Naive B cell (primary cell): Measurements from ENCODE around the gene WDR87. TPM values are rescaled to one million over a fixed set of nuclear protein-coding genes. Genes with fewer than 3 reads are reported as not detected.

Source experiments
- ATAC-seq, 2 donors: fragments of 150-1000 bp; cut with Tn5 transposase; 2 replicates each; pipeline ENCODE4 v1.10.0; 2021; ENCODE audit warnings: low read depth in 2 of 2, mild to moderate bottlenecking in 2 of 2, moderate library complexity in 2 of 2
- DNase-seq: peaks from one replicate; pipeline ENCODE4 v3.0.0; 2022
- H3K27ac Mint-ChIP-seq, 6 donors: one replicate each; pipeline ENCODE4 v1.8.0; 2020 to 2022; ENCODE audit warnings: mild to moderate bottlenecking in 6 of 6, mixed read lengths in 6 of 6, moderate library complexity in 5 of 6, inconsistent platforms in 2 of 6
- H3K27me3 Mint-ChIP-seq, 3 donors: one replicate each; pipeline ENCODE4 v1.8.0; 2021 to 2022; ENCODE audit warnings: mixed read lengths in 3 of 3, mild to moderate bottlenecking in 1 of 3
- H3K36me3 Mint-ChIP-seq, 2 donors: one replicate each; pipeline ENCODE4 v1.8.0; 2020 to 2022; ENCODE audit warnings: mixed read lengths in 2 of 2, inconsistent platforms in 1 of 2, mild to moderate bottlenecking in 1 of 2
- H3K4me1 Mint-ChIP-seq, 3 donors: one replicate each; pipeline ENCODE4 v1.8.0; 2020 to 2022; ENCODE audit warnings: mixed read lengths in 3 of 3, inconsistent platforms in 1 of 3, mild to moderate bottlenecking in 1 of 3, moderate library complexity in 1 of 3
- H3K4me3 Mint-ChIP-seq, 8 donors: one replicate each; pipeline ENCODE4 v1.8.0; 2020 to 2022; ENCODE audit warnings: mild to moderate bottlenecking in 8 of 8, mixed read lengths in 8 of 8, moderate library complexity in 8 of 8, inconsistent platforms in 2 of 8
- H3K9me3 Mint-ChIP-seq, 7 donors: one replicate each; pipeline ENCODE4 v1.8.0; 2020 to 2022; ENCODE audit warnings: mixed read lengths in 7 of 7, mild to moderate bottlenecking in 5 of 7, inconsistent platforms in 2 of 7, moderate library complexity in 1 of 7
- polyA plus RNA-seq, 6 donors: library from polyadenylated mRNA; unstranded; fragments of 300-500 nt; fragmentation: Illumina TruSeq; gene quantifications; one replicate each; pipeline ENCODE4 v1.2.3, GENCODE V29; 2021; ENCODE audit warnings: low read depth in 6 of 6

Gene WDR87
- polyA plus RNA-seq: under 1 TPM in 1 of 6 donors, not detected in 5; 0.03 TPM

GRCh38 chr19:37905946-37906868, at the start of gene WDR87:
WDR87 (minus strand) TSS chr19:37906594; CDS start chr19:37898239, 8,355 bp downstream.
- H3K36me3 Mint-ChIP-seq: peaks cover 5 to 11% of the 10 kb centered on the region in 2 donors
- ATAC-seq (peak; percentile 35 to 36), DNase-seq (peak; percentile 61)
- H3K27me3 Mint-ChIP-seq: no peaks in the 10 kb centered on the region
- H3K27ac Mint-ChIP-seq: peak within 1 kb of the TSS; percentile 88 to 95 (median 93)
- peak within 1 kb of the TSS; percentile 89 to 98 (median 95) for H3K4me3 Mint-ChIP-seq
- H3K4me1 Mint-ChIP-seq: peaks cover 36 to 55% (median 48%) of the 10 kb centered on the region in 3 donors
- H3K9me3 Mint-ChIP-seq: no peaks in the 10 kb centered on the region

- Mint-ChIP-seq H3K27me3 (no peaks in the 10 kb centered on the region), H3K9me3 (no peaks in the 10 kb centered on the region), H3K4me3 (peak overlapping the region in 6 of 8 donors; percentile 6 to 69 (median 32)), H3K36me3 (peaks cover 0 to 15% of the 10 kb centered on the region in 2 donors), H3K4me1 (peaks cover 53 to 90% (median 77%) of the 10 kb centered on the region in 3 donors), H3K27ac (peak overlapping the region in 5 of 6 donors; percentile 56 to 91 (median 83))
- ATAC-seq: no peak
- no peak for DNase-seq
Observed at GRCh38 chr19:37955986-37956385, 49.6 kb upstream of the WDR87 start.

- Mint-ChIP-seq H3K9me3 (no peaks in the 10 kb centered on the region), H3K36me3 (peaks cover 0 to 17% of the 10 kb centered on the region in 2 donors), H3K4me3 (peak overlapping the region in 7 of 8 donors; percentile 14 to 88 (median 68)), H3K27ac (peak overlapping the region; percentile 75 to 96 (median 90)), H3K27me3 (no peaks in the 10 kb centered on the region), H3K4me1 (peaks cover 62 to 93% (median 81%) of the 10 kb centered on the region in 3 donors)
- DNase-seq (no peak), ATAC-seq (no peak)
Observed at GRCh38 chr19:37954421-37954874, 48.1 kb upstream of the WDR87 start.

GRCh38 chr19:37953918-37954303, 47.5 kb upstream of the WDR87 start:
- peak overlapping the region; percentile 76 to 96 (median 90) for H3K27ac Mint-ChIP-seq
- peak overlapping the region in 7 of 8 donors; percentile 14 to 88 (median 69) for H3K4me3 Mint-ChIP-seq
- H3K27me3 Mint-ChIP-seq: no peaks in the 10 kb centered on the region
- peaks cover 0 to 17% of the 10 kb centered on the region in 2 donors for H3K36me3 Mint-ChIP-seq
- peaks cover 61 to 92% (median 81%) of the 10 kb centered on the region in 3 donors for H3K4me1 Mint-ChIP-seq
- DNase-seq: no peak
- ATAC-seq: no peak
- no peaks in the 10 kb centered on the region for H3K9me3 Mint-ChIP-seq

GRCh38 chr19:37953171-37953917, 47.0 kb upstream of the WDR87 start:
- ATAC-seq: no peak
- peaks cover 0 to 17% of the 10 kb centered on the region in 2 donors for H3K36me3 Mint-ChIP-seq
- H3K27me3 Mint-ChIP-seq: no peaks in the 10 kb centered on the region
- peaks cover 61 to 92% (median 81%) of the 10 kb centered on the region in 3 donors for H3K4me1 Mint-ChIP-seq
- H3K4me3 Mint-ChIP-seq: peak overlapping the region in 7 of 8 donors; percentile 14 to 88 (median 51)
- no peak for DNase-seq
- H3K27ac Mint-ChIP-seq: peak overlapping the region; percentile 76 to 96 (median 92)
- H3K9me3 Mint-ChIP-seq: no peaks in the 10 kb centered on the region

- no peak for DNase-seq
- Mint-ChIP-seq H3K4me1 (peaks cover 64 to 97% (median 88%) of the 10 kb centered on the region in 3 donors), H3K9me3 (no peaks in the 10 kb centered on the region), H3K27me3 (no peaks in the 10 kb centered on the region), H3K36me3 (peaks cover 0 to 22% of the 10 kb centered on the region in 2 donors), H3K4me3 (peak overlapping the region; percentile 49 to 92 (median 81)), H3K27ac (peak overlapping the region; percentile 94 to 99 (median 97))
- ATAC-seq: no peak
Observed at GRCh38 chr19:37951816-37952210, 45.4 kb upstream of the WDR87 start.

GRCh38 chr19:37950471-37951175, 44.2 kb upstream of the WDR87 start:
- no peak for ATAC-seq
- Mint-ChIP-seq H3K4me1 (peaks cover 57 to 96% (median 82%) of the 10 kb centered on the region in 3 donors), H3K27me3 (no peaks in the 10 kb centered on the region), H3K36me3 (peaks cover 0 to 18% of the 10 kb centered on the region in 2 donors), H3K4me3 (peak overlapping the region in 6 of 8 donors; percentile 70 to 92 (median 81)), H3K27ac (peak overlapping the region; percentile 94 to 99 (median 97)), H3K9me3 (no peaks in the 10 kb centered on the region)
- no peak for DNase-seq

GRCh38 chr19:37948362-37948761, 42.0 kb upstream of the WDR87 start:
- ATAC-seq (no peak), DNase-seq (no peak)
- Mint-ChIP-seq H3K27me3 (no peaks in the 10 kb centered on the region), H3K27ac (peak overlapping the region; percentile 92 to 99 (median 95)), H3K9me3 (no peaks in the 10 kb centered on the region), H3K4me1 (peaks cover 44 to 90% (median 62%) of the 10 kb centered on the region in 3 donors), H3K36me3 (peaks cover 0 to 14% of the 10 kb centered on the region in 2 donors), H3K4me3 (peak overlapping the region in 5 of 8 donors; percentile 31 to 66 (median 58))

- Mint-ChIP-seq H3K4me3 (peak overlapping the region in 4 of 8 donors; percentile 4 to 66 (median 31)), H3K27ac (peak overlapping the region; percentile 76 to 99 (median 94)), H3K4me1 (peaks cover 45 to 90% (median 62%) of the 10 kb centered on the region in 3 donors), H3K27me3 (no peaks in the 10 kb centered on the region), H3K36me3 (peaks cover 0 to 14% of the 10 kb centered on the region in 2 donors), H3K9me3 (no peaks in the 10 kb centered on the region)
- no peak for ATAC-seq
- no peak for DNase-seq
Observed at GRCh38 chr19:37947778-37948177, 41.4 kb upstream of the WDR87 start.

- H3K36me3 Mint-ChIP-seq: peaks cover 13 to 15% of the 10 kb centered on the region in 2 donors
Observed at GRCh38 chr19:37946132-37946531, 39.7 kb upstream of the WDR87 start.

GRCh38 chr19:37943480-37943879, 37.1 kb upstream of the WDR87 start:
- Mint-ChIP-seq H3K4me3 (no peak overlapping the region), H3K9me3 (no peaks in the 10 kb centered on the region), H3K27ac (peak overlapping the region in 5 of 6 donors; percentile 5 to 74 (median 48)), H3K4me1 (peaks cover 53 to 89% (median 66%) of the 10 kb centered on the region in 3 donors), H3K27me3 (no peaks in the 10 kb centered on the region), H3K36me3 (peaks cover 21 to 22% of the 10 kb centered on the region in 2 donors)
- ATAC-seq (no peak), DNase-seq (no peak)

More at GRCh38 chr19:37946132-37946531, 39.7 kb upstream of the WDR87 start:
- H3K4me3 Mint-ChIP-seq: peak overlapping the region in 1 of 8 donors; percentile 12
- H3K4me1 Mint-ChIP-seq: peaks cover 55 to 89% (median 67%) of the 10 kb centered on the region in 3 donors
- H3K9me3 Mint-ChIP-seq: no peaks in the 10 kb centered on the region
- ATAC-seq (no peak), DNase-seq (no peak)
- peak overlapping the region in 5 of 6 donors; percentile 51 to 94 (median 72) for H3K27ac Mint-ChIP-seq
- H3K27me3 Mint-ChIP-seq: no peaks in the 10 kb centered on the region

- peaks cover 48 to 89% (median 63%) of the 10 kb centered on the region in 3 donors for H3K4me1 Mint-ChIP-seq
- no peak for ATAC-seq
- H3K9me3 Mint-ChIP-seq: no peaks in the 10 kb centered on the region
Observed at GRCh38 chr19:37942516-37942902, 36.1 kb upstream of the WDR87 start.

More at GRCh38 chr19:37942516-37942902, 36.1 kb upstream of the WDR87 start:
- Mint-ChIP-seq H3K27me3 (no peaks in the 10 kb centered on the region), H3K4me3 (peak overlapping the region in 1 of 8 donors; percentile 4), H3K27ac (peak overlapping the region in 4 of 6 donors; percentile 74 to 94 (median 84)), H3K36me3 (peaks cover 21 to 23% of the 10 kb centered on the region in 2 donors)
- DNase-seq: no peak
